ENCODE measurements around the gene CNKSR2. TPM values are rescaled to one million over a fixed set of nuclear protein-coding genes. Genes with fewer than 3 reads are reported as not detected.

CNKSR2 gene
- 10 to 100 TPM in 1 of 2 experiments, 1 to 10 TPM in 1; 9.5 to 10.3 TPM for total RNA-seq

DNA sequence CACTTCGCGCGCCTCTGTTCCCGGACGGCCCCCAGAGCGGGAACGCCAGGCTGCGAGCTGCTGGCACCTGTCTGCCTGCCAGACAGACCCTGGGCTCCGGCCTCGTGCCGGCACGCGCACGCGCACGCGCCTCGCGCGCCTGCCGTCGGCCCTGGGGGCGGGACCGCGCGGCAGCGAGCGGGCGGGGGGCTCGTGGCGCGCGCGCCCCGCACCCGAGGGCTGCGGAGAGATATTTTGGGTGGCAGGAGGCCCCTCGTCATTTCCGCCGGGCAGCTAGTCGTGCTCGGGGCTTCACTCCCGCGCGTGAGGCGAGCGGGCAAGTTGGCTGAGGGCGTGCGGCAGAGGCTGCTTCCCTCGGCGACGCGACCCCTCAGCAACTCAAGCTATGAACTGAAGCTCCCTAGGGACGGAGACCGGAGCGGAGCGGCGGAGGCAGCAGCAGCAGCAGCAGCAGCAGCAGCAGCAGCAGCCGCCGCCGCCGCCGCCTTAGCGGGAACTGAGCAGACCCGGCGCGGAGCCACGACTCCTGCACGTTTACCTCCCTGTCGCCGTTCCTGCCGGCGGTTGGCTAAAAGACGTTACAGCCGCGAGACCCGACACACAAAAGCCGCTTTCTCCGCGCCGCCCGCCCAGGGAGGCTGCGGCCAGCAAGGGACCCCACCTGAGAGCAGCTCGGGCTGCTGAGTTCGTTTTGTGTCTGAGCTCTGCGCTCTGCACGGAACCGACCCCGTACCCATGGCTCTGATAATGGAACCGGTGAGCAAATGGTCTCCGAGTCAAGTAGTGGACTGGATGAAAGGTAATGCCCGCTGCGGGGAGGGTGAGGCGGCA is at the start of gene CNKSR2:
Gene CNKSR2, plus strand, starts transcription at position 256 of the 831 bp plus-strand sequence. Its CDS starts 480 bp downstream, at position 736.
- Mint-ChIP-seq H3K27ac (peak within 1 kb of the TSS; percentile 85), H3K4me1 (peaks cover 33% of the 10 kb centered on the region), H3K27me3 (peaks cover 1% of the 10 kb centered on the region), H3K9me3 (no peaks in the 10 kb centered on the region), H3K36me3 (ENCODE audit: low read depth) (no peaks in the 10 kb centered on the region), H3K4me3 (peak within 1 kb of the TSS; percentile 87)
- ChIA-PET POLR2A (no interaction called here), CTCF (interaction anchor here (0.6 kb wide), 1 partner anchor 374 kb away, joined by 4 read pairs; no protein-coding TSS in a partner anchor)
- DNase-seq, result peak; percentile 66

DNA sequence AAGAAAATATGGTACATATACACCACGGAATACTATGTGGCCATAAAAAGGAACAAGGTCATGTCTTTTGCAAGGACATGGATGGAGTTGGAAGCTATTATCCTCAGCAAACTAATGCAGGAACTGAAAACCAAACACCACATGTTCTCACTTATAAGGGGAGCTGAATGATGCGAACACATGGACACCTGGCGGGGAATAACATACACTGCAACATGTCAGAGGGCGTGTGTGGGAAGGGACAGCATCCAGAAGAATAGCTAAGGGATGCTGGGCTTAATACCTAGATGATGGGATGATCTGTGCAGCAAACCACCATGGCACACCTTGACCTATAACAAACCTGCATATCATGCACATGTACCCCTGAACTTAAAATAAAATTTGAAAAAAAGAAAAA is 19.5 kb upstream of the CNKSR2 start:
- DNase-seq, result no peak
- Mint-ChIP-seq H3K27ac (no peak overlapping the region), H3K4me3 (no peak overlapping the region), H3K27me3 (no peaks in the 10 kb centered on the region), H3K9me3 (peaks cover 7% of the 10 kb centered on the region), H3K4me1 (no peaks in the 10 kb centered on the region), H3K36me3 (ENCODE audit: low read depth) (no peaks in the 10 kb centered on the region)
- CTCF ChIA-PET, result no interaction called here
- POLR2A ChIA-PET, result no interaction called here

DNA sequence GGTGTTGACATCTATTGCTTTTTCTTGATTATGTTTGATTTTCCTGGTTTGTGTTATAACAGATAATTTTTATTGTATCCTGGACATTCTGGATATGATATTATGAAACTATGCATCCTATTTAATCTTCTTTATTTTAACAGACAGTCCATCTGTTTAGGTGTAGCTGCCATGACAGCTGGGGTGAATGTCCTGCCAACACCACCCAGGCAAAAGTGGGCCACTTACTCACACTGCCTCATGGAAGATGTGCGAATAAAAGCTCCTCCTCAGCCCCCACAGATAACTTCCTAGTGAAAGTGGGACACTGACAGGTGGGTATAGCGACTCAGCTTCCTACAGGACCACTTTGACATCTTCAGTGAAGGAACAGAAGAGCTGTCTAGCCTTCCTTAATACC is 18.4 kb upstream of the CNKSR2 start:
- Mint-ChIP-seq H3K27me3 (no peaks in the 10 kb centered on the region), H3K4me1 (no peaks in the 10 kb centered on the region), H3K4me3 (no peak overlapping the region), H3K9me3 (peaks cover 2% of the 10 kb centered on the region), H3K36me3 (ENCODE audit: low read depth) (no peaks in the 10 kb centered on the region), H3K27ac (no peak overlapping the region)
- POLR2A ChIA-PET, result no interaction called here
- no peak for DNase-seq
- CTCF ChIA-PET, result interaction anchor here (0.6 to 1.5 kb wide), 2 partner anchors 12 to 223 kb away, joined by 3 read pairs; no protein-coding TSS in a partner anchor

DNA sequence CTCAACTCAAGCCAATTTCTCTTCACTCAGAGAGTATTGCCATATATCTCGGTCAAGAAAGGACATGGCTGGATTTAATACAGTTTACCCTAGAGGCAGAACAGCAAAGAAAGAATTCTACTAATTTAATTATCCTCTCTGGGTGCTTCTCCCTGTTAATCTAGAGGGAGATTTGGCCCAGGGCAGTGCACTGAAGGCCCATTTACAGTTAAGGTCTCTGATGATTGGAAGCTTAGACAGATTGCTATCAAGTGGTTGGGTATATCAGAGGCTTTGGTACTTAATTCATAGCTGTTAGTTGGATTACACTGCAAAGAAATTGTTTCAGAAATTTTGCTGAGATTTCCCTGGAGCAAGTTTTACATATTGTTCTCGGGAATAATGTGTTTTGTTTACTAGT is 4.6 kb upstream of the CNKSR2 start:
- Mint-ChIP-seq H3K4me3 (no peak overlapping the region), H3K27me3 (peaks cover 2% of the 10 kb centered on the region), H3K36me3 (ENCODE audit: low read depth) (no peaks in the 10 kb centered on the region), H3K4me1 (peaks cover 6% of the 10 kb centered on the region), H3K27ac (no peak overlapping the region), H3K9me3 (no peaks in the 10 kb centered on the region)
- ChIA-PET CTCF (no interaction called here), POLR2A (no interaction called here)
- no peak for DNase-seq

DNA sequence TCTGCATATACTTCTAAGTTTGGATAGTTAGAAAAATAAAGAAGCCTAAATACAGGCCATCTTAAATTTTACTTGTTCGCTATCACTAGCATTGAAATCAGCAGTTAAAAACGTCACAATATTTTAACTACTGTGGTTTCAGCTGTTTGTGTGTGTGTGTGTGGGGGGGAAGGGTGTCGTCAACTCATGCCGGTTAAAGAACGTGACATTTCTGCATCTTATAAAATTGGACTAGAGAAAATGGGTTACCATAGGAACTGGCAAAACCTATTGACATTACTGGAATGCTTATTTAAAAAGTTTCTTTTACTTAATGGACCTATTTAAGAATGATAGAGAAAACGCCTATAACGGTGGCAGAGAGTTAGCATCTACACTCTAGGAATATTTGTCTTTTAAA is 1.2 kb upstream of the CNKSR2 start:
- ChIA-PET CTCF (no interaction called here), POLR2A (no interaction called here)
- DNase-seq, result no peak
- Mint-ChIP-seq H3K9me3 (no peaks in the 10 kb centered on the region), H3K27me3 (peaks cover 1% of the 10 kb centered on the region), H3K4me3 (peak overlapping the region; percentile 77), H3K36me3 (ENCODE audit: low read depth) (no peaks in the 10 kb centered on the region), H3K27ac (peak overlapping the region; percentile 74), H3K4me1 (peaks cover 24% of the 10 kb centered on the region)

DNA sequence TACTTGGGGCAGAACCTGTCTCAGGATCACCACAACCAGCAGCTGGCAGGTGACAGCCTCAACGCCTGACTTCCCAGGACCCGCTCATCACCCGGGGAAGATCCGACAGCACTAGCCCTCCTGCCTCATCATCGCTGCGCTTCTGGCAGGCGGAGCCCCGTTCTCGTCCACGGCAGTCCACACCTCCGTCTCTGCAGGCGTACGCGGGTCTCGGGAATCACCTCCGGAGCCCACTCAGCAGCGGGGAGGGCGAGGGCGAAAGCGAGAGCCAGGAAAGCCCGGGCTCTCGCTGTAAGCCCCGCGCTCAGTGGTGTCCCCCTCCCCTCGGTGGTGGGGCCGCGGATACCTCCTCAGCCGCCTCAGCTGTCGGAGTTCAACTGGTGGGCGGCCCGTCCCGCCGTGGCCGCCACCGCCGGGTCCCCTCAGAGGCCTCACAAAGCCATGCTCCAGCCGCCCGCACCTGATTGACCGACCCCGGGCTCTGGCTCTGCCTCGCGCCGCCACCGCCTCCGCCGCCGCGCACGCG is 518 bp upstream of the CNKSR2 start:
- H3K4me1 Mint-ChIP-seq, result peaks cover 27% of the 10 kb centered on the region
- peak overlapping the region; percentile 77 for H3K4me3 Mint-ChIP-seq
- H3K9me3 Mint-ChIP-seq, result no peaks in the 10 kb centered on the region
- H3K27ac Mint-ChIP-seq, result peak overlapping the region; percentile 85
- ChIA-PET POLR2A (no interaction called here), CTCF (interaction anchor here (0.6 kb wide), 1 partner anchor 373 kb away, joined by 4 read pairs; no protein-coding TSS in a partner anchor)
- H3K27me3 Mint-ChIP-seq, result peaks cover 1% of the 10 kb centered on the region
- H3K36me3 Mint-ChIP-seq (ENCODE audit: low read depth), result no peaks in the 10 kb centered on the region
- DNase-seq, result peak; percentile 26

DNA sequence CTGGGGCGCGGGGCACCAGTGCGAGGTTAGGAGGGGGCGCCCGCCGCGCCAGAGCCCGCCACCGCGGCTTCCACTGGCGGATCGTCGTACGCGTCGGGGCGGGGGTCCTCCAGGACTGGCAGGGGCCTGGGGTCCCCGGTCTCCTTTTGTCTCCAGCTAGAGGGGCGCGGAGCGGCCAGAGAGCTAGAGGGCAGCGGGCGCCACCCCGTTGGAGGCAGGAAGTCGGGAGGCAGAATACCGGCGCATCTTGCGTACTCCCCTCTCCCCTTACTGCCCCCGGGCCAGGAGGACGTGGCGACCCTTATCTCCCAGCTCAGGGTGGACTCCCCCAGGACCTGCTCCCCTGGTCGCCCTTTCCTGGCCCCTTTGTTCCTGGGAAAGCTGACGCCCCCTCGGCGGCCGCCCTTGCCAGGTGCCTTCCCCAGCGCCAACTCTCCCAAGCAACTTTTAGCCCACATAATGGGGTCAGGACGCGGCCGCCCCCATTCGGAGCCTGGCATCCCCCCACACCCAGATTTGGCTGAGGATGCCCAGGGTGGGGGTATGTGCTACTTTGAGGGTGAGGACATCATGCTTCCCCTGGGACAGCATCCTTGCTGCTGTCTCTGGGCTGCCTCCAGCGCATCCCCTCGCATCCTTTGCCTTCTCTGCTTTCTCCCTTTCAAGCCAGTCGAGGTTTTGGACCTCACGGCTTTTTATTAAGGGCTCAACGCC is 933 bp downstream of the CNKSR2 start:
- H3K27ac Mint-ChIP-seq, result peak overlapping the region; percentile 82
- peaks cover 33% of the 10 kb centered on the region for H3K4me1 Mint-ChIP-seq
- H3K4me3 Mint-ChIP-seq, result peak overlapping the region; percentile 87
- no peaks in the 10 kb centered on the region for H3K36me3 Mint-ChIP-seq (ENCODE audit: low read depth)
- POLR2A ChIA-PET, result no interaction called here
- H3K9me3 Mint-ChIP-seq, result no peaks in the 10 kb centered on the region
- CTCF ChIA-PET, result no interaction called here
- no peak for DNase-seq
- peaks cover 1% of the 10 kb centered on the region for H3K27me3 Mint-ChIP-seq

DNA sequence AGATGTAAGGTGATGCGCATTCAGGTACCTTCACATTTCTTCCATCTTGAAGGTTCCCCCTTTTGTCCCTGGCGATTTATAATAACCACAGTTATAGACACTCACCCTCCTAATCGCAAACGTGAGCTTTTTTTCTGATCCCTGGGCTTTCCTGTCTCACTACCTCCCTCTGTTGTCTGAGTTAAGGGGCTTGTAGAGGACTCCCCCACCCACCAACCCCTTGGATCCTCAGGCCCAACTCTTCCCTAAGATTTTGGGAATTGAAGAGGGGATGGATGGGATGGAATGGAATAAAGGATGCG is 1.4 kb downstream of the CNKSR2 start:
- ChIA-PET POLR2A (no interaction called here), CTCF (no interaction called here)
- Mint-ChIP-seq H3K9me3 (no peaks in the 10 kb centered on the region), H3K27ac (peak overlapping the region; percentile 64), H3K4me1 (peaks cover 33% of the 10 kb centered on the region), H3K36me3 (ENCODE audit: low read depth) (no peaks in the 10 kb centered on the region), H3K4me3 (peak overlapping the region; percentile 87), H3K27me3 (peaks cover 1% of the 10 kb centered on the region)
- DNase-seq, result no peak

DNA sequence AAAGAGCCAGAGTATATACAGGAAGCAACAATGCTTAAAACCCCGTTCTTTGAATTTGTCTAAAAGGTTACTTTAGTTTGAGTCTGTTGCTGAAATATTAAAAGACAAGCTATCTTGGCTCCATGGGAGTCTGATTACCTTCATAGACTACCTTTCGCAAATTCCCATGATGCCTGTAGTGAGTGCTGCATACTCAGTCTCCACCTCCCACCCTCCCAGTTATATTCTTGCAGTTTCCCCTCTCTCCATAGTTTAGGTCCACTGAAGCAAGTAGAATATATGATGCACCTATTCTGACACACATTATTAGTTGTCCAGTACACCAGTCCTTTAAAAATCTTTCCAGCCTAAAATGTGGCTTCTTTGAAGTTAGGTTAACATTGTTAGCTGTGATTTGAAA is 2.4 kb downstream of the CNKSR2 start:
- peak overlapping the region; percentile 87 for H3K4me3 Mint-ChIP-seq

DNA sequence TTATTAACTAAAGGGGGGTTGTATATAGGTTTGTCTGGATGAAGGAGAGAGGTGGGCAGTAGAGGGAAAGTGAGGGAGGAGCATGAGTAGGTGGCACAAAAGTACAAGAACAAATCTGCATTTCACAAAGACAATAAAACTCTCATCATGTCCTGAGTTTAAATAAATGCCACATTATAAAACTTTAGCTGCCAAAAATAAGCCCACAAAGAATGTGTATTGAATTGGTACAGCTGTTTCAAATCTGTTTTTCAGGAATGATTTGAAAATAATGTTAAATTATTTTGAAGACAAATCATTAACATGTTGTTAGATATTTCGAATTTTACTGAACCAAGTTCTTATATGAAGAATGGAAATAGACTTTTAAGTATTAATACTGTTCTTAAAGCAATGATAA is 5.8 kb downstream of the CNKSR2 start:
- H3K27me3 Mint-ChIP-seq, result no peaks in the 10 kb centered on the region
- no peak overlapping the region for H3K27ac Mint-ChIP-seq
- peaks cover 27% of the 10 kb centered on the region for H3K4me1 Mint-ChIP-seq
- ChIA-PET POLR2A (no interaction called here), CTCF (no interaction called here)
- no peak for DNase-seq
- H3K36me3 Mint-ChIP-seq (ENCODE audit: low read depth), result no peaks in the 10 kb centered on the region
- H3K9me3 Mint-ChIP-seq, result no peaks in the 10 kb centered on the region
- H3K4me3 Mint-ChIP-seq, result no peak overlapping the region

More for the DNA sequence above, 2.4 kb downstream of the CNKSR2 start:
- no peak overlapping the region for H3K27ac Mint-ChIP-seq
- H3K4me1 Mint-ChIP-seq, result peaks cover 33% of the 10 kb centered on the region
- DNase-seq, result no peak
- ChIA-PET POLR2A (no interaction called here), CTCF (interaction anchor here (1.3 kb wide), 1 partner anchor 9 kb away, joined by 3 read pairs; no protein-coding TSS in a partner anchor)
- H3K36me3 Mint-ChIP-seq (ENCODE audit: low read depth), result no peaks in the 10 kb centered on the region
- no peaks in the 10 kb centered on the region for H3K9me3 Mint-ChIP-seq
- H3K27me3 Mint-ChIP-seq, result no peaks in the 10 kb centered on the region

DNA sequence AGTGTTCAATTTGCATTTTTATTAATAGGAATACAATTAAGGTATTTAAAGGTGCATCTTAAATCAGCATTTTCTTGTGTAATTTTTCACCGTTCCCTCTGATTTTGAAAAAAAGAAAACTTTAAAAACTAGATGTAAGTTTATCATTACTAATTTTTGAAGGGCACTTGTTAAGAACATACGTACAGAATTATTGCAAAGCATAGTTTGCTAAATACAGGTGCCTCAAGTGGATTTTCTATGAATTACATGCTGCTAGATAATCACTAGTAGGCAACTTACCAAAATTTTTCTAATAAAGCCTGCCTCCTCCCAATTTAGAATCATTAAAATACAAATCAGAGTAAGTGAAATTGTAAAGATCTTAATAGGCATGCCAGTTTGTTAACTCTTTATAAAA is 8.5 kb downstream of the CNKSR2 start:
- Mint-ChIP-seq H3K36me3 (ENCODE audit: low read depth) (no peaks in the 10 kb centered on the region), H3K9me3 (no peaks in the 10 kb centered on the region), H3K4me3 (no peak overlapping the region), H3K4me1 (peaks cover 9% of the 10 kb centered on the region), H3K27ac (no peak overlapping the region), H3K27me3 (no peaks in the 10 kb centered on the region)
- POLR2A ChIA-PET, result no interaction called here
- no peak for DNase-seq
- CTCF ChIA-PET, result no interaction called here

DNA sequence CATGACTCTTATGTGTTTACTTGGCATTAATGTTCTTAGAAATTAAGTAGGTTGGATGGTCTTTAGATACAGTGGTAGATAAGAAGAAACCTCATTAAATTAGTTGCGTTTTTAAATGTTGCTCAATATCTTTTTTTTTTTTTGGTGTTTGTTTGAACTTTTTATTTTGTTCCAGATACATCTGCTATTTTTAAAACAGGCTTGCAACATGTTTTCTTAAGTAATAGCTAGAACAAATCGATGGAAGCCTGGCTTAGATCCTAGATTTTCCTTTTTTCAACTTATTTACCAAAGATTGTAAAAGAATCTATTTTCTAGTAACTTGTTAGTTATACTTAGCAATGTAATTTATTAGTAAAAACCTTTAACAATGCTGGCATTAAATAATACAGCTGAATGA is 9.3 kb downstream of the CNKSR2 start:
- H3K4me3 Mint-ChIP-seq, result no peak overlapping the region

DNA sequence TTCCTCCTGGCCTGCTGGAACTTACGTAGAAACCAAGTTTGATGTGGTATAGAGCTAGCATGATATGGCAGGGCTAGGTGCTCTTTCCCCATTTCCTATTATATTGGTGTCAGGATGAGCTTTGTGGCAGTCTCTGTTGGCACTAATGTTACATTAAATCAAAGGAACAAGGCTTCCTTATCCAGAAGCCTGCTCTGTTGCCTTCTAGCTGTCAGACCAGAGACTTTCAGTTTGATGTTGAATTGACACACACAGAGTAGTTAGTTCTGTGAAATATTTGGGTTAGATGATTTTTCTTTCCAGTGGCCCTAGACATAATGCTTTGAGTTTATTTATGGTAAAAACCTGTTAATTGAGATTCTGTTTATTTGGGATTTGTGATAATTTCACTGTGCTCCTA is 10.0 kb downstream of the CNKSR2 start:
- peaks cover under 1% of the 10 kb centered on the region for H3K4me1 Mint-ChIP-seq
- DNase-seq, result no peak
- no peak overlapping the region for H3K27ac Mint-ChIP-seq
- POLR2A ChIA-PET, result interaction anchor here (0.6 kb wide), 1 partner anchor 270 kb away, joined by 6 read pairs; no protein-coding TSS in a partner anchor
- no peaks in the 10 kb centered on the region for H3K9me3 Mint-ChIP-seq
- H3K27me3 Mint-ChIP-seq, result no peaks in the 10 kb centered on the region
- CTCF ChIA-PET, result no interaction called here
- H3K4me3 Mint-ChIP-seq, result no peak overlapping the region
- peaks cover 3% of the 10 kb centered on the region for H3K36me3 Mint-ChIP-seq (ENCODE audit: low read depth)

More for the DNA sequence above, 9.3 kb downstream of the CNKSR2 start:
- CTCF ChIA-PET, result no interaction called here
- peaks cover 3% of the 10 kb centered on the region for H3K36me3 Mint-ChIP-seq (ENCODE audit: low read depth)
- H3K27me3 Mint-ChIP-seq, result no peaks in the 10 kb centered on the region
- no peak overlapping the region for H3K27ac Mint-ChIP-seq
- no peaks in the 10 kb centered on the region for H3K9me3 Mint-ChIP-seq
- DNase-seq, result no peak
- POLR2A ChIA-PET, result no interaction called here
- H3K4me1 Mint-ChIP-seq, result peaks cover 7% of the 10 kb centered on the region
